OCI-LY7 (cell line): ENCODE measurements around the gene SCN3A.

Experiments
- CTCF ChIP-seq: fragments of 200-600 bp; sonication (generic); conservative IDR thresholded peaks from 2 replicates; pipeline ENCODE4 v1.5.1; 2014; ENCODE audit warnings: mild to moderate bottlenecking, antibody characterized with exemption, low read length, moderate library complexity, mixed read lengths
- EZH2phosphoT487 ChIP-seq: fragments of 200-600 bp; sonication (generic); IDR thresholded peaks from 2 replicates; pipeline ENCODE4 v1.6.1; 2018; ENCODE audit warnings: low read depth, borderline replicate concordance, mild to moderate bottlenecking, mixed run types, antibody characterized with exemption, low read length, moderate library complexity, mixed read lengths

DNA sequence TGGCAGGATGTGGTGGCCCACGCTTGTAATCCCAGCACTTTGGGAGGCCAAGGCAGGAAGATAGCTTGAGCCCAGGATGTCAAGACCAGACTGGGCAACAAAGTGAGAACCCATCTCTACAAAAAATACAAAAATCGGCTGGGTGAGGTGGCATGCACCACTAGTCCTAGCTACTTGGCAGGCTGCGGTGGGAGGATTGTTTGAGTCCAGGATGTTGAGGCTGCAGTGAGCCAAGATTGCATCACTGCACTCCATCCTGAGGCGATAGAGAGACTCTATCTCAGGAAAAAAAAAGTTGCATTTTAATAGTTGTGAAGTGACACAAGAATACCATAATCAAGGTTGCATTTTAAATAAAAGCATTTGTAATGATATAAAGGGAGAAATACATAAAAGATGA, 124.4 kb downstream of the SCN3A start:
- no peak for TF ChIP-seq CTCF
- TF ChIP-seq EZH2phosphoT487: no peak
